A673 (cell line): Measurements from ENCODE around the gene EPM2AIP1.

Experiments used
- EZH2 ChIP-seq: fragments of 200-600 bp; sonication (generic); IDR thresholded peaks from 2 replicates; pipeline ENCODE4 v1.6.1; 2017; ENCODE audit warnings: borderline replicate concordance, low read depth, mild to moderate bottlenecking, mixed read lengths, antibody characterized with exemption, low read length; ENCODE audit not compliant: poor library complexity, severe bottlenecking
- TF ChIP-seq, protein P1 (sequence below): fragments of 300-800, 200-600 bp; sonication (generic); conservative IDR thresholded peaks from 2 replicates; pipeline ENCODE4 v1.5.1; 2017; ENCODE audit warnings: low read depth, mild to moderate bottlenecking, antibody characterized with exemption, low read length, moderate library complexity, mixed read lengths

DNA sequence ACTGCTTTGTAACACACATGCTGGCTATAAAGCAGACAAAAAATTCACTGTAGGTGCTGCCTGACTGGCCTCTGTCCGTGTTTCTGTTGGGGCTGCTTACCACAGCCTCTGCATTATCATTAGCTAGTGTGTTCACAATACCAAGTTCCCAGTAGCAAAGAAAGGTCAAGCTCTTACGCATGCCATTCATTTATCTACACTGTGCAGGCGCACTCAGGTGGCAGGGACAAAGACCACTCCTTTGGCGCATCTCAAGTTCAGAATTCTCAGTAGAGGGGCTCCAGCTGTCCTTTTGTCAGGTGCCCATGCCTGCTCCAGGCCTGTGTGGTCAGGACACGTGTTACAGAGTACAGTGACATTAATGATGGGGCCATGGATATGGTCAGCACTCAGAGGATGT lies 22.7 kb upstream of the EPM2AIP1 start:
- TF ChIP-seq EZH2 = no peak
- TF ChIP-seq, protein P1, sequence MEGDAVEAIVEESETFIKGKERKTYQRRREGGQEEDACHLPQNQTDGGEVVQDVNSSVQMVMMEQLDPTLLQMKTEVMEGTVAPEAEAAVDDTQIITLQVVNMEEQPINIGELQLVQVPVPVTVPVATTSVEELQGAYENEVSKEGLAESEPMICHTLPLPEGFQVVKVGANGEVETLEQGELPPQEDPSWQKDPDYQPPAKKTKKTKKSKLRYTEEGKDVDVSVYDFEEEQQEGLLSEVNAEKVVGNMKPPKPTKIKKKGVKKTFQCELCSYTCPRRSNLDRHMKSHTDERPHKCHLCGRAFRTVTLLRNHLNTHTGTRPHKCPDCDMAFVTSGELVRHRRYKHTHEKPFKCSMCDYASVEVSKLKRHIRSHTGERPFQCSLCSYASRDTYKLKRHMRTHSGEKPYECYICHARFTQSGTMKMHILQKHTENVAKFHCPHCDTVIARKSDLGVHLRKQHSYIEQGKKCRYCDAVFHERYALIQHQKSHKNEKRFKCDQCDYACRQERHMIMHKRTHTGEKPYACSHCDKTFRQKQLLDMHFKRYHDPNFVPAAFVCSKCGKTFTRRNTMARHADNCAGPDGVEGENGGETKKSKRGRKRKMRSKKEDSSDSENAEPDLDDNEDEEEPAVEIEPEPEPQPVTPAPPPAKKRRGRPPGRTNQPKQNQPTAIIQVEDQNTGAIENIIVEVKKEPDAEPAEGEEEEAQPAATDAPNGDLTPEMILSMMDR = no peak
